ENCODE measurements around the gene VPS35L.

VPS35L gene

DNA sequence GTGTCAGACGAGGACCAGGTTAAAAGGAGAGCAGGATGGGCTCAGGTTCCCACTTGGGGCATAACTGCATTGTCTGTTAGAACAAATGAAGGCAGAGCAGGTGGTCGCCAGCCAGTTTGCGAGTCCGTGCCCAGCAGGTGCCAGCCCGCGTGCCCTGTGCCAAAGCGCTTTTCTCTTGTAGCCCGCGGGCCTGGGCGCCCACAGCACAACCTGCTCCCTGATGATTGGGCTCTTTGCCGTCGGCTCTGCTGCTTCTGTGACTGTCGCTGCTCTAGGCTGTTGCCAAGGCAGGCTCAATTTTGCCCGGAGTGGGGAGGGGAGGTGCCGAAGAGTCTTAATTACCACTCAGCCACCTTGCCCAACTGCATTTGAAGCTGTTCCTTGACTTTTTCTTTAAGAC lies 141.5 kb downstream of the VPS35L start:
- DNase-seq: no peak

DNA sequence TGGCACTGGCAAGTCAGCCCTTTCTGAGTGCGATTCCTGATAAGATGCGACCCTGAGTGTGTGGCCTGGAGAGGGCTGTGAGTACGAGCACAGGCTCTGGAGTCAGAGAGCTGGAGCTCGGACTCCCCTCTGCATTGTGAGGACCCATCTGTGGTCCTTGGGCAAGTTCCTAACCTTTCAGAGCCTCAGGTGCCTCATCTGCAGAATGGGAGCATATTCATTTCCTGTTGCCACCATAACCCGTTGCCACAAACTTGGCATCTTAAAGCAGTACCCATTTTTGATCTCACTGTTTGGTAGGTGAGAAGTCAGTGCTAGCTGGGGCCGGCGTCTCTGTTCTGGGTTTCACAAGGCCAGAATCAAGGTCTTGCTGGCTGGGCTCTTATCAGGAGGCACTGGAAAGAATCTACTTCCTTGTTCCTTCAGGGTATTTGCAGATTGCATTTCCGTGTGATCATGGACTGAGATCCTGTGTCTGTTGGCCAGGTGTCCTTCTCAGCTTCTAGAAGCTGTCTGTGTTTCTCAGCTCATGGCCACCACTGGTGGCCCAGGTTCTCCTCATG lies 142.3 kb downstream of the VPS35L start:
- DNase-seq: no peak

DNA sequence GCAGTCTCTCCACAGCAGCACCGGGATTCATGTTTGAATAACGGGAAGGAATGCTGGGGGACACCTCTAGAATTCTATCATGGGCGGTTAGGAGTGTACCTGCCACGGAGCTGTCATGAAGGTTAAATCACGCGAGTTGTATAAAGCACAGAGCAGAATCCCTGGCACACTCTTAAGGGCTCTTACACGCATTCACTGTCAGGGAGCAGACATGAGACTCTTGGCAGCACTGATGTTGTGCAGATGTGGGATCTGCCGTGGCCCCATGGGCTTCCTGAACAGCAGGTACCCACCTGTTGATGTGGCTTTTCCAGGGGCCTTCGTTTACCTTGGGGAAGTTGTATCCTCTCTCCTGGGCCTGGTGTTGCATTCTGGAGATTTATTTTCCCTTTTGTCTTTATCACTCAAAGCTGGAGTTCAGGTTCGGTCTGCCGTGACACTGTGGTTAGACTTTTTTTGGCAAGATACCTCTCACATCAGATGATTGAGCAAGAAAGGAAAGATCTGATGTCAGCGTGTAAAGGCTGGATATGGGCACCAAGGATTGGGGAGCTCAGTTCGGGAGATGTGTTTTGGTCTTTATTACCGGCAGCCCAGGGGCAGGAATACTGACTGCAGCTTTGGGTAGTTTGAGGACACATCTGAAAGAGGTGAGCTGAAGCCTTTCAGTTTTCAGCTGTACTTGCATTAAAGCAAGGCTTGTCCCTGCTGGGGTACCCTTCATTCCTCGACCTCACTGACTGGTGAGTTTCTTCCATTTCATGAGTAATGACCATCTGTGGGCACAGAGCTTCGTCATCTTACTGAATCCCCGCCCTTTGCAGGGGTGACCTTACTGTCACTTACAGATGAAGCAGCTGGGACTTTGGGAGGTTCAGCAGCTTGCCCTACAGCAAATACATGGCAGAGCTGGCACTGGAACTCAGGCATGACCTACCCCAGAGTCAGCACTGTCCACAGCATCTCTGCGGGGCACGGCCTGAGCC lies 143.3 kb downstream of the VPS35L start:
- DNase-seq: no peak

DNA sequence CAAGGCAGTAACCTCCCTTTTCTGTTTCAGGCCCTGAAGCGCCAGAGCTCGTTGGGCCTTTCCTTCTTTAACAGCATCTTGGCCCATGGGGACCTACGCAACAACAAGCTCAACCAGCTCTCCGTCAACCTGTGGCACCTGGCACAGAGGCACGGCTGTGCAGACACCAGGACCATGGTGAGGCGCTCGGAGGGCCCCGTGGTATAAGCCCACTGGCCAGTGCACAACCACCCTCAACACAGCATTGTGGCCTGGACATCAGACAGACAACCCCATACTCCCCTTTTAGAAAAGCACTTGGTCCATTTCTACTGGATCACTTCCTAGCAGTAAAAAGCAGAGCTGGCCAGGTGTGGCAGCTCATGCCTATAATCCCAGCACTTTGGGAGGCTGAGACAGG lies 144.0 kb downstream of the VPS35L start:
- DNase-seq: no peak

DNA sequence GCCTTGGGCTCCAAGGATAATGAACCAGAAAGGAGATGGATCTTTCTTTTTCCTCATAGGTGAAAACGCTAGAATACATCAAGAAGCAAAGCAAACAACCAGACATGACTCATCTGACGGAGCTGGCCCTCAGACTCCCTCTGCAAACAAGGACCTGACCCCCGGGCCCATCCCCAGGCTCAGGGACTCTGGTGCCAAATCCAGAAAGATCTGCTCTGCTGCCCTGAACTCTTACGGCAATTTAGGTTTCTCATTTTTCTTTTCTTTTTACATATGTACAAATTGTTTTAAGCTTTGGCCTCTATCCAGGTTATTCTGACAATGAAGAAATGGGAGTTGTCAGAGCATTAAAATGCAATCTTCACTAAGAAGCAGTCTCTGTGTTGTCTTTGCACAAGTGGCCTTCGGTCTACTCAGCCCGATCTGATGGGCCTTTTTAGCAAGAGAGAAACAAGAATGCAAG lies 144.8 kb downstream of the VPS35L start:
- no peak for DNase-seq

DNA sequence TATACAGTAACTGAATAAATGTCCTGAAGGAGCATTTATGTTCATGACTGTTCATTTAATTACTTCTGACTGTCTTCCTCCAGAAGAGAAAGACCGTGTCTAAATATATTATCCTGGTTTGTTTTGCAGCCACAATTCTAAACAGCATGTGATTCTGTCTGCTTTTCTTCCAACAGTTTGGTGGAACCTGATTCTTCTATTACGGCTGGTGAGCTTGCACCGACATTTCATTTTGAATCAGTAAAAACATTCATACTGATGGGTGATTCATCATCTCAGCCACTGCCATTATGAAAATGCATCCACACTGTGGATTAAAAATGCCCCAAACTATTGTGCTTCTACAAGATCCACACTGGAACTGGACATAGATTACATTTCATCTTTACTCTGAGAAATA lies 145.6 kb downstream of the VPS35L start:
- DNase-seq: no peak

DNA sequence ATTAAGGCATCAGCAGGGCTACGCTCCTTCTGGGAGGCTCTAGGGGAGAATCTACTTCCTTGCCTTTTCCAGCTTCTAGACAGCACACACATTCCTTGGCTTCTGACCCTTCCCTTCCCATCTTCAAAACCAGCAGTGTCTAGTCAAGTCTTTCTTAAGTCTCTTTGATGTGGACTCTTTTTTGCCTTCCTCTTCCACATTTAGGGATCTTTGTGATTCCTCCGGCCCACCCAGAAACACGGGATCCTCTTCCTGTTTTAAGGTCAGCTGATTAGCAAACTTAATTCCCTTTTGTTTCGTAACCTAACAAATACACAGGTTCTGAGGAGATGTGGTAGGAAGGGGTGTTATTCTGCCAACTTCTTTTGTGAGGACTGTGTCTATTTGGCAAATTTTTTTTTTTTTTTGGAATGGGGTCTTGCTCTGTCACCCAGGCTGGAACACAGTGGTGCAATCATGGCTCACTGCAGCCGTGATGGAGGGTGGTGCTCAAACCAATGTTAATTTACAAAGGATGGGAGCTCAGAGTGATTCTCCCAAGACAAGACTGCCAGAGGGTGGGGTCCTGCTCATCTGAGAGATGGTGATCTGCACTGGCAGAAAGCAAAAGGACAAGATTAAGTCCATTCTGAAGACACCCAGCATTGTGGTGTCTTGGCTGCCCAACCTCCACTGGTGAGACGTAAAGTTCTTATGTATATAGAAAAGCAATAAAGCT lies 147.8 kb downstream of the VPS35L start:
- DNase-seq: no peak

DNA sequence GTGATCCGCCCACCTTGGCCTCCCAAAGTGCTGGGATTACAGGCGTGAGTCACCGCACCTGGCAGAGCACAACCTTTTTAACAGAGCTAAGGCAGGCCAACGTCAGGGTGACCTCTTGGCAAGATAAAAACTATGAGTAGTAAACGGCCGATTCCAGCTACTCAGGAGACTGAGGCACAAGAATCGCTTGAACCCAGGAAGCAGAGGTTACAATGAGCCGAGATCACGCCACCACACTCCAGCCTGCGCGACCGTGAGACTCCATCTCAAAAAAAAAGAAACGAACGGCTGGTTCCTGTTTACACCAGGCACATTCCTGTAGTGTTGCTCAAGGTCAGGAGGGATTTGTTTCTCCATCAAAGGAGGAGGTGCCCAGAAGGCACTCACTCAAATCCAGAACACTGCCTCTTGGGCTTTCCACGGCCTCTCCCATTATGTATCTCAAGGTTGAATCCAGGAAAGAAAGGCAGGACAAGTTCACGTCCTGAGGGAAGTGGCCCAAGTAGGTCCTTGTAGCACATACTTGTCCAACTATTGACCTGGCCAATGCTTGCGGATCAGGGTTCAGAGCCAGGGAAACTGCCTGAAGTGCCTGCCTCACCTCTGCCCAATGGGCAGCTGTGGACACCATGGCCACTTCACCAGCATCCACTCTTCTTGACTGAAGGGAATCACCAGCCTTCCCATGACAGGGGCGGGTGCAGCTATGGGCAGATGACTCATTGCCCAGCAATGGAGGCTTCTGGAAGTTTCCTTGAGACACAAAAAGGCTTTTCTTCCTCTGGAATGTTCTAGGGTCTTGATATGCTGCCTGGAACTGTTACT lies 149.0 kb downstream of the VPS35L start:
- DNase-seq: no peak

DNA sequence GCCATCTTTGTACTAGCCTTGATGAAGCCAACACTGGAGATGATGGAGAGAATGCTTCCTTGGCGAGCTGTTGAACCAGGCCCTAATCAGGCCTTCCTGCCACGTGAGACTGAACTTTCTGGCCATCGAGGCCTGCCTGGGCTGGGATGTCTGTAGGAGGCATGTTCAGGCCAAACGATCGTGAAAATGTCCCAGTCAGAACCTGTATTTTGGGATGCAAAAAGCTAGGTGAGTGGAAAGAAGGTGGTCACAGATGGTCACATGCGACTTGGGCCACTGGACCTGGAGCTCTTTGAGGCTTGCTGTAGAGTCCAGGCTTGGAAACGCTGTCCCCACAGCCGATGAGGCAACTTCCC lies 149.6 kb downstream of the VPS35L start:
- DNase-seq: no peak

DNA sequence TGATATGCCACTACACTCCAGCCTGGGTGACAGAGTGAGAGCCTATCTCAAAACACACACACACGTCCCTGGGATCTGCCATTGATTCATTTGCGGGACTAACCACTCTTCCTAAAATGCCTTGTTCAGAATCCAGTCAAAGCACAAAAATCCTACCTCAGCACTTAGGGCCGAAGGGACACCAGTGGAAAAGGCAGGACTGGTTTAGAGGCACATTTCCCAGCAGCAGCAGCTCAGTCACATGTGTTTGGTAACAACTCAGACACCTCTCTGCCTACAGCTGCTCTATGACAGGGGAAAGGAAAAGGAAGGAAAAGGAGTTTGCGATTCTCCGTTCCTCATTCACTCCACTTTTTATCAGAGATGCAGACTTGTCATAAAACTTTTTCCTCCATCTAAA lies 150.3 kb downstream of the VPS35L start:
- DNase-seq: no peak

DNA sequence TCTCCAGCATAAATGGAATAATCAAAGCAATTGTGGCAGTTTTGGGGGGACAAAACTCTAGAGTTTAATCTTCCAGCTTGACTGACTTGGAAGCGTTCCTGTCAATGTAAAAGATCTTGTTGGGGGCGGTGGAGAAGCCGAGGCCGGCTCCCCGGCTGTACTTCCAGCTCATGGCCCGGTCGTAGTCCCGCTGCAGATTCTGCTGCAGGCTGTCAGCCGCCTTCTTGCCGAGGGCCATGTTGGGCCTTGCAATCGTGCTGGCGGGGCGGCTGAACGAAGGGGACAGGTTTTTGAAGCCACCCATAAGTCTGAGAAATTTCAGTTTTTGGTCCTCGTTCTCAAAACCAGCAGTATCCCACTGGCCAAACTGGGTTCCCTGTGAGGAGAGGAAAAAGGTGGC lies 151.3 kb downstream of the VPS35L start:
- DNase-seq: no peak

DNA sequence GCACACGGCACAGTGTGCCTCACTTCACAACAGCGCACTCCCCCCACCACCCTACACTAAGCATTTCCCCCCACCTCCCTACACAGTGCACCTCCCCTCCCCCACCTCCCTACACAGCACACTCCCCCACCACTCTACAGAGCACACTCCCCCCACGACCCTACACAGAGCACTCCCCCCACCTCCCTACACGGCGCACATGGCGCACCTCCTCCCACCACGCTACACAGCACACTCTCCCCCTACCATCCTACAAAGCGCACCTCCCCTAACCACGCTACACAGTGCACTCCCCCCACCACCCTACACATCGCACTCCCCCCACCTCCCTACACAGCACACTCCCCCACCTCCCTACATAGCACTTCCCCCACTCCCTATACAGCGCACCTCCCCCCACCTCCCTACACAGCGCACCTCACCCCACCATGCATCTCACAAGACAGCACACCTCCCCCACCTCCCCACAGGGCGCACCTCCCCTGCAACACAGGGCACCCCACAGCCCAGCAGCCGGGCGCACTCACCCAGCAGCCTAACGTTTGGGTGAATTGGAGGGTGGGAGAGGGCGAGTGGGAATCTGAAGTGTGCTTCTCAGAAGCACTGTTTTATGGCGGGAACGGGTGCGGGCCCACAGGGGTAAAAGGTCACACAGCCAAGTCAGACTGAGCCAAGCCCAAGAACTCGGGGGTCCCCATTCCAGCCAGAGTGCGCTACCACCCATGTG lies 152.2 kb downstream of the VPS35L start:
- DNase-seq: no peak

DNA sequence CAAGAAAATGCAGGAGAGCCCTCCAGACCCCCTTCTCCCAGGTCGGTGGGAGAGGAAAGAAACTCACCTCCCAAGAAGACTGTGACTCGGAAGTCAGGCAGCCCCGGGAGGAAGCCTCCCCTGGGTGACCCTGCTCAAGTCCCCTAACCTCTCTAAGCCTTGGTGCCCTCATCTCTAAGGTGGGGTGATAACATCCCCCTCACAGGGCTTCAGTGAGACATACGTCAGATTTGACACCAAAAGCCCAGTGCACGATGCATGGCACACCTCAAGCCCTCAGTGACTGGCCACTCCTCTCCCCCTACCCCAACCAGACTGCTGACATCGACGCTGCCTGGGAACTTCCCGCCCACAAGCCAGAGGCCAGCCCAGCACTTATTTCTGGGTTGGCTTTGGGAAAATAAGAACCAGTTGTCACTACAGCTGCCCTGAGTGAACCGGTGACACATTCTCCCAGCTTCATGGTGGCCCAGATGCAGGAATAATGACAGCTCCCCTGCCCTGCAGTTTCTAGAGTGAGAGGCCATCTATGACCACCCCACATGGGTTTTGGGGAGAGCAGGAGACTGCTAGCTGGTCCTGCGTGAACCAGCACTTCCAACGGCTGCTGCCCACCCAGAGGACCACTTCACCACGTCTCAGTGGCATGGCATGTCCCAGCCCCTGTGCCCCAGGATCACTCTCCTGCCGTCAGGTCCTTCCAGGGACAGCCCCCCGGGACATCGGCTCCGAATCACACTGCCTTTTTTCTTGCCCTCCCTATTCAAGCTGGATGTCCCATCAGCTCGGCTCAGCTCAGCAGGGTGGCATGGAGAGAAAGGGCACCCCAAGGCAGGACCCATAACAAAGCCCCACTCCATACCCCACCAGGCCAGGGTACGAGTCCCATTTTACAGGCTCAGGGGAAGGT lies 153.0 kb downstream of the VPS35L start:
- DNase-seq: no peak

DNA sequence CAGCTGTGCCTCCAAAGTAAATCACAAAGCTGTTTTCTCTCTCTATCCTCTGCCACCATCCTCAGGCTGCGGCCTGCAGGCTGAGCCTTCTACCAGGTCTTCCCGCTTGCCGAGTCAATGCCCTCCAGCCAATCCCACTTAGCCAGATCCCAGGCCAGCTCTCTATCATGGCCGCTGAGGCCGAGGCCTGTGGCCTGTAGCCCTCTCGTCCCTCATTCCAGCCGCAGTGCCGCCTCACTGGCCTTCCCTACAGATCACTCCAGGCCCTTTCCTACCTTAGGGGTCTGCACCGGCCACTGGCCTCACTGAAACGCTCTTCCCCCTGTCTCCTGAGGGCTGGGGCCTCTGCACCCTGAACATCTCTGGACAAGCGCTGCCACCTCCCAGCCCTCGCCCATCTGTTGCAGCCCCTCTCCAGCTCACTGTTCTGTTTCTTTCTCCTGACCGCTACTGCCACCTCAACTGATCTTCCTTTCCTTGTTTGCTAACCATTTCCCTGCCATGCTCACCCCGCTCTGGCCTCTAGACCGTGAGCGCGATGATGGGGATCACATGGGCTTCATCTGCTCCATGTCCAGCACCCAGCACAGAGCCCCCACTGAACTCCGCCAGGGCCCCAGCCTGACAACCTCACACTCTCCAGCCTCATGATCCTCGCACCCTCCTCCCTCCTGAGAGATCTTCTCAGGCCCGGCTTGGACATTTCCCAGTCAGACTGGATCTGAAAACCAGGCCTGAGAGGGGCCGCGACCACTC lies 154.1 kb downstream of the VPS35L start:
- no peak for DNase-seq

DNA sequence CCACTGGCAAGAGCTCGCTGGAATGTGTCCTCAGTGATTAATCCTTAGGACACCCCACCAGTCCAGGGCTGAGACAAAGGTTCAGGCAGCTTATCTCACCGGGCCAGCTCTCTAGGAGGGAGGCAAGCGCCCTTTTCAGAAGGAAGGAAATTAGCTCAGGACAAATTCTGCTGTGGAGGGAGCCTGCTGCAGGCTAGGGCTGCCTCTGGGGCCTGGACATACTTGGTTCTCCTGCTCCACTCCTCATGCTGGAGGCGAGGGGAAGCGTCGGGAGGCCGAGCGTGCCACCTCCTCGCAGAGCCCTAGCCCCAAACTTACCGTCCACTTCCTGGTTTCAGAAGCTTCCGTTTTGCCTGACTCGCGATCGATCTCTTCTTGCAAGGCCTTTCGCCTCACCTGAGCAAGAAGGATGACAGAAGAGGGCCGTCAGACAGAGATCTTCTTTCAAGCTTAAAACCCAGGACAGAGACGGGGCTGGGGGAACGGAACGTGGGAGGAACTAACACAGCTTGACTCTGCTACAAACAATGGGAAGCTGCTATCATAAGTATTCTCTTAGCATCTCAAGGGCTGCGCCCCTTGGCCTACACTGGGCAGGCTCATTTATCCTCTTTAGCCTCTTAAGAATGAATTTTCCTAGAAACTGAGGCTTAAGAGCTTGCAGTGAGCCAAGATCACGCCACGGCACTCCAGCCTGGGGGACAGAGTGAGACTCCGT lies 154.8 kb downstream of the VPS35L start:
- DNase-seq: no peak

DNA sequence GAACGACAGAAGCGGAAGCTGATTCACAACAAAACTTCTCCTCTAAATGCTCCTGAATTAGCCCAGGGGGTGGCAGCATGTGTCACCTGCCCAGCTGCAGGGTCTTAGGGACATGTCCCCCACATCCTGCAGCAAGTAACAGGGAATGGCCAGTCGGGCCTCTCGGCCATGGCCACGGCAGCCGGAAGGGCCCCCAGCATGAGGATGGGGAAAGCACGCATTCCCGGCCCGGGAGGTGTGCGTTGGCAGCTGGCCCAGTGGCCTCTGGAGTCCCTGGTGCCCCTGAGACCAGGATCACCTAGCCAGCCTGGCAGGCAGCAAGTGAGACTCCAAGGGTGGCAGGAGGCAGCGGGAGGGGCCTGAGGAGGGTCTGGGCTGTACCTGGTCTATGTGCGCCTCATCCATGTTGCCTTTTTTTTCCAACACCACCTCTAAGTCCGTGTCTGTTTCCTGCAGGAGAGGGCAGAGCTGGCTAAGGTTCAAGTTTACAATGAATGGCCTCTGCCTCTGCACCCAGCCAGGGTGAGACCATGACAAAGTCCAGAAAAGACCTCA lies 155.6 kb downstream of the VPS35L start:
- no peak for DNase-seq

DNA sequence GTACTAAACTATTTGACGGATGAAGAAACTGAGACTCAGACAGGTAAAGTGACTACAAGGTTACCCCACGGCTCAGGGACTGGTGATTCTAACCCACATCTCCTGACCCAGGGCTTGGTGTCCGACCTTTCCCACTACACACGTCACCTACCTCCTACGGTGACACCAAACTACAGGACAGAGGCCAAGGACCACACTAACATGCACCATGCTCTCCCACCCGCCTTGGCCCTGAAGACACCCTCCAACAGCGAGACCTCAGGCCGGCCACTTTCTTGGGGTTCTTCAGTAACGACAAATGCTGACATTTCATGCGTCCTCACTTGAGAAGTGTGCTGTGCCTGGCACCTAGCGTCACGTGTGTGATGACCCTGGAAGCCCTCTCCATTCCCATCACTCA lies 156.1 kb downstream of the VPS35L start:
- no peak for DNase-seq

DNA sequence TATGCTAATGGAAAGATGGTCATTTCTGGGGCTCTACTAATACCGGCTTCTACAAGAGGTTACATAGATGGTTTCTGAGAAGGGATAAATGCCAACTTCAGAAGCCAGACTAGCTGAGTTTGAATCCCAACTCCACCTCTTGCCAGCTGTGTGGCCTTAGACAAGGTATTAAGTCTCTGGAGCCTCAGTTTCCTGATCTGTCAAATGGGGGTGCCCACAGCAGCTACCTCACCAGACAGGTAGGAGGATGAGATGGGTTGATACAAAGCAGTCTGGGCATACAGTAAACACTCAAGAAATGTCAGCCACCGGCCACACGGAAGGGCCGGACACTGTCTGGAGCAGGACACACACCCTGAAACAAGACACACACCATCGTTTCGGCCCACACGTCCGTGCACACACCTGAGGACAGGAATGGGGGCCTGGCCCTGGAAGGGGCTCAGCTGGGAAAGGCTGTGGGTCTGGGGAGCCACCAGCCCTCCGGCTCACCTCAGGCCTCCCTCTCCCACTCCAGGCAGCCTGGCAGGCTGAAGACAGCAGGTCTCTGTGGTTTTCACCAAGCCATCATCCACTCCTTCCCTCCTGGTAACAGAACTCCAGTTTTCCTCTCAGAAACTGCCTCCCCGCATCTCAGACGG lies 157.0 kb downstream of the VPS35L start:
- no peak for DNase-seq

DNA sequence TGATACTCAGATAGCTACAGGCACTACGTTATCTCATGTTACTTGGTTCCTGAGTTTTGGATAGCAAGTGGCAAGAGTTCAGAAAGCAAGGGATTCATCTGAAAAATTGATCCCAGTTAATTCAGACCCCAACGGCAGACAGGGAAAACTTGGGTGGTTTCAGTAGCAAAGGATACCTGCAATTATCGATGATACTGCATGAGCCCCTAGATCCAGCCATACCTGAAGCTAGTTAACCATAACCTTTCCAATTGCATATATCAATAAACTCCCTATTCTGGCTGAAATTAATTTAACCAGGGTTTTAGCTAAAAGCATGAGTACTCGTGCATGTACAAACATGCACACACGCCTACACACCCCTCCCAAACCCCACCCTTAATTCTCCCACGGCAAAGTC lies 158.2 kb downstream of the VPS35L start:
- DNase-seq: no peak
